Uterus (tissue), 4 donors: ENCODE results near the gene SETBP1. TPM values are rescaled to one million over a fixed set of nuclear protein-coding genes. Genes with fewer than 3 reads are reported as not detected.

Experiments used
- DNase-seq, 2 donors: peaks; one replicate each; pipeline ENCODE4 v3.0.0-alpha.2; 2019 to 2020
- H3K27ac ChIP-seq, 2 donors: fragments of 200-600 bp; sonication (generic); 1 replicate in 1 of 2; 2 replicates in 1 of 2; pipeline ENCODE4 v1.5.1; 2016 to 2018
- H3K27me3 ChIP-seq, 2 donors: fragments of 200-600 bp; sonication (generic); one replicate each; pipeline ENCODE4 v1.5.1; 2018 to 2019; ENCODE audit warnings: control low read depth in 1 of 2
- H3K36me3 ChIP-seq, 2 donors: fragments of 200-600 bp; sonication (generic); one replicate each; pipeline ENCODE4 v1.5.1; 2019; ENCODE audit warnings: control low read depth in 1 of 2
- H3K4me1 ChIP-seq, 2 donors: fragments of 200-600 bp; sonication (generic); one replicate each; pipeline ENCODE4 v1.5.1; 2018 to 2019; ENCODE audit warnings: control low read depth in 1 of 2
- H3K4me3 ChIP-seq, 2 donors: fragments of 200-600 bp; sonication (generic); 1 replicate in 1 of 2; 2 replicates in 1 of 2; pipeline ENCODE4 v1.5.1; 2018 to 2019; ENCODE audit warnings: mild to moderate bottlenecking in 1 of 2
- H3K9me3 ChIP-seq, 2 donors: fragments of 200-600 bp; sonication (generic); one replicate each; pipeline ENCODE4 v1.5.1; 2019; ENCODE audit warnings: control low read depth in 1 of 2
- POLR2A ChIP-seq, 2 donors: fragments of 450-650 bp; IDR thresholded peaks; one replicate each; pipeline ENCODE4 v1.6.1; 2016; ENCODE audit warnings: antibody characterized with exemption in 2 of 2, mild to moderate bottlenecking in 1 of 2, moderate library complexity in 1 of 2
- intact Hi-C: fragments of 100-400 bp; cut with DNase I; formaldehyde crosslinking; loops from one replicate; pipeline ENCODE4 v1.15.1; 2023; ENCODE audit warnings: low total_unique reads
- total RNA-seq, 4 donors: library from RNA; depleted of rRNA in 3 of 4; stranded (reverse); fragments of >200 nt in 3 of 4; gene quantifications; one replicate each; pipeline versions ENCODE4 v1.1.0 to v1.2.4, GENCODE V29; 2014 to 2023
- TF ChIP-seq, protein P1 (sequence below), 4 experiments: fragments of 200-600 bp in 2 of 4; fragments of 450-650 bp in 2 of 4; sonication (generic) in 2 of 4; IDR thresholded peaks; one replicate each; pipeline ENCODE4 v1.5.1; 2016 to 2019; ENCODE audit warnings: antibody characterized with exemption in 4 of 4, mild to moderate bottlenecking in 2 of 4, moderate library complexity in 1 of 4
- donor health status: DM: yes; HTN: yes; CAD: no.

SETBP1 gene
- total RNA-seq, 4 donors from 2014 or later = 16.8 to 74.0 (median 36.9) TPM

- Histone ChIP-seq H3K4me1 (peaks cover 0 to 6% of the 10 kb centered on the region in 2 donors), H3K9me3 (no peaks in the 10 kb centered on the region), H3K36me3 (no peaks in the 10 kb centered on the region), H3K27ac (peak overlapping the region; percentile 95 to 99), H3K27me3 (no peaks in the 10 kb centered on the region), H3K4me3 (peak overlapping the region; percentile 73 to 77)
- peak; percentile 71 to 76 for DNase-seq
- peak; percentile 10 to 30 for TF ChIP-seq POLR2A (IDR thresholded peaks at IDR 0.05)
- TF ChIP-seq, protein P1, sequence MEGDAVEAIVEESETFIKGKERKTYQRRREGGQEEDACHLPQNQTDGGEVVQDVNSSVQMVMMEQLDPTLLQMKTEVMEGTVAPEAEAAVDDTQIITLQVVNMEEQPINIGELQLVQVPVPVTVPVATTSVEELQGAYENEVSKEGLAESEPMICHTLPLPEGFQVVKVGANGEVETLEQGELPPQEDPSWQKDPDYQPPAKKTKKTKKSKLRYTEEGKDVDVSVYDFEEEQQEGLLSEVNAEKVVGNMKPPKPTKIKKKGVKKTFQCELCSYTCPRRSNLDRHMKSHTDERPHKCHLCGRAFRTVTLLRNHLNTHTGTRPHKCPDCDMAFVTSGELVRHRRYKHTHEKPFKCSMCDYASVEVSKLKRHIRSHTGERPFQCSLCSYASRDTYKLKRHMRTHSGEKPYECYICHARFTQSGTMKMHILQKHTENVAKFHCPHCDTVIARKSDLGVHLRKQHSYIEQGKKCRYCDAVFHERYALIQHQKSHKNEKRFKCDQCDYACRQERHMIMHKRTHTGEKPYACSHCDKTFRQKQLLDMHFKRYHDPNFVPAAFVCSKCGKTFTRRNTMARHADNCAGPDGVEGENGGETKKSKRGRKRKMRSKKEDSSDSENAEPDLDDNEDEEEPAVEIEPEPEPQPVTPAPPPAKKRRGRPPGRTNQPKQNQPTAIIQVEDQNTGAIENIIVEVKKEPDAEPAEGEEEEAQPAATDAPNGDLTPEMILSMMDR (IDR thresholded peaks at IDR 0.05) = no peak
- intact Hi-C loops = loop anchor here (5.0 kb wide), 1 partner anchor 120 kb away; no protein-coding TSS in a partner anchor
These were observed 1.6 kb downstream of the SETBP1 start for GRCh38 chr18:44682201-44682870.

GRCh38 chr18:44682871-44683221, 2.2 kb downstream of the SETBP1 start:
- intact Hi-C loops = loop anchor here (5.0 kb wide), 1 partner anchor 119 kb away; no protein-coding TSS in a partner anchor
- DNase-seq = peak; percentile 54 to 76
- Histone ChIP-seq H3K27me3 (no peaks in the 10 kb centered on the region), H3K36me3 (no peaks in the 10 kb centered on the region), H3K4me1 (peaks cover 0 to 6% of the 10 kb centered on the region in 2 donors), H3K27ac (peak overlapping the region; percentile 95 to 99), H3K9me3 (no peaks in the 10 kb centered on the region), H3K4me3 (peak overlapping the region; percentile 73 to 77)
- no peak for TF ChIP-seq POLR2A (IDR thresholded peaks at IDR 0.05)

- H3K9me3 ChIP-seq = no peaks in the 10 kb centered on the region
- no peaks in the 10 kb centered on the region for H3K36me3 ChIP-seq
- H3K4me3 ChIP-seq = peak overlapping the region in 1 of 2 donors; percentile 77
- peak overlapping the region; percentile 95 to 99 for H3K27ac ChIP-seq
- intact Hi-C loops = loop anchor here (5.0 kb wide), 1 partner anchor 119 kb away; no protein-coding TSS in a partner anchor
- no peaks in the 10 kb centered on the region for H3K27me3 ChIP-seq
- peaks cover 0 to 6% of the 10 kb centered on the region in 2 donors for H3K4me1 ChIP-seq
- no peak for TF ChIP-seq POLR2A (IDR thresholded peaks at IDR 0.05)
- TF ChIP-seq, protein P1 (IDR thresholded peaks at IDR 0.05) = no peak
- DNase-seq = no peak
These were observed 2.9 kb downstream of the SETBP1 start for GRCh38 chr18:44683556-44683955.

GRCh38 chr18:44685296-44685695, 4.6 kb downstream of the SETBP1 start:
- Histone ChIP-seq H3K36me3 (no peaks in the 10 kb centered on the region), H3K27ac (peak overlapping the region; percentile 17 to 95)
- TF ChIP-seq POLR2A (IDR thresholded peaks at IDR 0.05) = no peak
- TF ChIP-seq, protein P1 (IDR thresholded peaks at IDR 0.05) = no peak

GRCh38 chr18:44686156-44686555, 5.5 kb downstream of the SETBP1 start:
- intact Hi-C loops = no loop called here
- peak overlapping the region in 1 of 2 donors; percentile 5 for H3K27ac ChIP-seq
- H3K36me3 ChIP-seq = no peaks in the 10 kb centered on the region
- TF ChIP-seq POLR2A (IDR thresholded peaks at IDR 0.05) = no peak
- TF ChIP-seq, protein P1 (IDR thresholded peaks at IDR 0.05) = no peak
- no peaks in the 10 kb centered on the region for H3K27me3 ChIP-seq
- H3K9me3 ChIP-seq = no peaks in the 10 kb centered on the region
- H3K4me1 ChIP-seq = peaks cover 0 to 6% of the 10 kb centered on the region in 2 donors
- no peak overlapping the region for H3K4me3 ChIP-seq
- no peak for DNase-seq

More at GRCh38 chr18:44685296-44685695, 4.6 kb downstream of the SETBP1 start:
- Histone ChIP-seq H3K4me3 (no peak overlapping the region), H3K4me1 (peaks cover 0 to 6% of the 10 kb centered on the region in 2 donors), H3K9me3 (no peaks in the 10 kb centered on the region), H3K27me3 (no peaks in the 10 kb centered on the region)
- no peak for DNase-seq
- intact Hi-C loops = no loop called here
